GM12878 (cell line): ENCODE results near the gene TMEM120B. TPM values are rescaled to one million over a fixed set of nuclear protein-coding genes. Genes with fewer than 3 reads are reported as not detected.

ENCODE experiments used
- ATAC-seq: fragments of 200-7000 bp; cut with Tn5 transposase; 3 replicates; pipeline ENCODE4 v1.9.1; 2020; ENCODE audit warnings: mild to moderate bottlenecking, moderate library complexity
- BruUV-seq: library from RNA; stranded (reverse); fragments of 400-500 nt; replicated peaks from 2 replicates; lab custom pipeline; 2021; lab: Mats Ljungman, UMichigan
- CTCF ChIA-PET: fragments of 300-600 bp; sonication (Branson Sonifier 250); formaldehyde crosslinking; extraction: SDS; loops from one replicate; lab custom pipeline; 2021; ENCODE audit warnings: inconsistent platforms; lab: Yijun Ruan, JAX
- POLR2A ChIA-PET: fragments of 350-600 bp; formaldehyde crosslinking; extraction: SDS; loops from one replicate; lab custom pipeline; 2021; ENCODE audit warnings: inconsistent platforms; lab: Charles Lee
- RAD21 ChIA-PET: fragments of 300-600 bp; sonication (Branson Sonifier 250); formaldehyde crosslinking; loops from one replicate; lab custom pipeline; 2023; ENCODE audit warnings: antibody characterized with exemption; ENCODE audit not compliant: unreplicated experiment; lab: Charles Lee
- SMC1A ChIA-PET: fragments of 300-600 bp; sonication (Branson Sonifier 250); formaldehyde crosslinking; loops from one replicate; lab custom pipeline; 2023; ENCODE audit not compliant: unreplicated experiment, uncharacterized antibody; lab: Charles Lee
- DNase-seq: peaks from one replicate; pipeline ENCODE4 v3.0.0-alpha.2; 2011; ENCODE audit warnings: low read depth, low spot score
- FAIRE-seq: peaks from 3 replicates; lab custom pipeline; 2011; peaks lifted over from hg19 to GRCh38; lab: Jason Lieb, UNC
- H2AFZ ChIP-seq: 2 replicates; pipeline ENCODE4 v1.6.0; 2011; ENCODE audit warnings: low read depth, low read length, control low read depth; ENCODE audit not compliant: control insufficient read depth
- H3K27ac ChIP-seq: 2 replicates; pipeline ENCODE4 v1.5.1; 2011; ENCODE audit warnings: control low read depth; ENCODE audit not compliant: control insufficient read depth, insufficient read depth
- H3K27me3 ChIP-seq, 2 experiments: replicated peaks in 1 of 2; 2 replicates each; pipeline versions ENCODE4 v1.6.0 to v1.6.1; 2011; ENCODE audit warnings: low read length in 1 of 2; ENCODE audit not compliant: control insufficient read depth in 2 of 2, insufficient read depth in 2 of 2
- H3K36me3 ChIP-seq, 2 experiments: 2 replicates each; pipeline ENCODE4 v1.5.1; 2011; ENCODE audit warnings: low read length in 1 of 2; ENCODE audit not compliant: control insufficient read depth in 2 of 2, insufficient read depth in 2 of 2
- H3K4me1 ChIP-seq: 2 replicates; pipeline ENCODE4 v1.6.1; 2011; ENCODE audit warnings: mild to moderate bottlenecking, low read length, moderate library complexity, mixed read lengths; ENCODE audit not compliant: control insufficient read depth, insufficient read depth
- H3K4me2 ChIP-seq: 2 replicates; pipeline ENCODE4 v1.6.0; 2011; ENCODE audit warnings: control low read depth; ENCODE audit not compliant: control insufficient read depth, insufficient read depth
- H3K4me3 ChIP-seq: fragments of 200-600 bp; sonication (generic); 2 replicates; pipeline ENCODE4 v1.5.1; 2016
- H3K79me2 ChIP-seq: 2 replicates; pipeline ENCODE4 v1.6.0; 2011; ENCODE audit warnings: low read length; ENCODE audit not compliant: control insufficient read depth, insufficient read depth
- H3K9ac ChIP-seq: 2 replicates; pipeline ENCODE4 v1.8.0; 2011; ENCODE audit warnings: low read length, control low read depth, mixed read lengths; ENCODE audit not compliant: control insufficient read depth, insufficient read depth
- H3K9me3 ChIP-seq: replicated peaks from 3 replicates; pipeline ENCODE4 v1.5.1; 2011; ENCODE audit warnings: mild to moderate bottlenecking, low read length; ENCODE audit not compliant: control insufficient read depth, insufficient read depth
- H4K20me1 ChIP-seq: 2 replicates; pipeline ENCODE4 v1.6.0; 2011; ENCODE audit not compliant: control insufficient read depth, insufficient read depth
- ATF7 ChIP-seq: fragments of 450-650 bp; IDR thresholded peaks from 2 replicates; pipeline ENCODE4 v1.6.1; 2016; ENCODE audit warnings: low read depth, mild to moderate bottlenecking
- CHD1 ChIP-seq: IDR thresholded peaks from 2 replicates; pipeline ENCODE4 v1.6.1; 2012; ENCODE audit warnings: low read depth, low read length, improper control_type of control experiment
- WGBS: methylation state at CpG from one replicate; pipeline ENCODE4 v1.1.6; 2016; ENCODE audit warnings: low lambda C conversion rate; ENCODE audit not compliant: insufficient replicate concordance, insufficient coverage; ENCODE audit errors: missing lambda C conversion rate; 5-methylcytosine and 5-hydroxymethylcytosine counted together
- in situ Hi-C: fragments of 300-500 bp; cut with MboI; formaldehyde crosslinking; loops from 9 replicates; pipeline ENCODE4 v1.14.3; 2018; ENCODE audit warnings: mixed read lengths
- intact Hi-C: fragments of 100-400 bp; cut with micrococcal nuclease; formaldehyde crosslinking; loops from one replicate; pipeline ENCODE4 v1.14.2; 2022; ENCODE audit not compliant: unreplicated experiment
- polyA plus RNA-seq, 11 experiments: library from polyadenylated mRNA; depleted of rRNA in 4 of 11; unstranded in 6 of 11; stranded (reverse) in 5 of 11; fragments of >200 nt; fragmentation: Nextera tagmentation in 4 of 11; fragmentation: Illumina TruSeq in 1 of 11; extraction: Ambion mirVana in 4 of 11; extraction: Trizol in 1 of 11; gene quantifications; 1 replicate in 1 of 11; 2 replicates in 10 of 11; pipeline versions ENCODE4 v1.2.1 to v1.2.3, GENCODE V29; 2011 to 2016; ENCODE audit warnings: inconsistent platforms in 2 of 11, missing spikeins in 2 of 11, low read depth in 1 of 11
- total RNA-seq, 4 experiments: library from RNA; depleted of rRNA in 3 of 4; stranded (reverse); fragments of >200 nt in 3 of 4; fragmentation: Illumina TruSeq in 1 of 4; extraction: Trizol in 1 of 4; gene quantifications; 2 replicates each; pipeline versions ENCODE4 v1.2.1 to v1.2.3, GENCODE V29; 2013 to 2021
- TF ChIP-seq, protein P1 (sequence below): fragments of 450-650 bp; conservative IDR thresholded peaks from 2 replicates; pipeline ENCODE4 v1.6.1; 2017; ENCODE audit warnings: mild to moderate bottlenecking, moderate library complexity
- TF ChIP-seq, protein P2 (sequence below): IDR thresholded peaks from 2 replicates; pipeline ENCODE4 v1.6.1; 2011; ENCODE audit warnings: mild to moderate bottlenecking, low read depth, low read length, moderate library complexity; ENCODE audit not compliant: insufficient replicate concordance

TMEM120B gene
- total and polyA plus RNA-seq, 10 of the 15 experiments (the other 5 are each of a cell fraction or from before 2014, with no cell fraction given): 4.0 to 26.2 (median 9.2) TPM

DNA sequence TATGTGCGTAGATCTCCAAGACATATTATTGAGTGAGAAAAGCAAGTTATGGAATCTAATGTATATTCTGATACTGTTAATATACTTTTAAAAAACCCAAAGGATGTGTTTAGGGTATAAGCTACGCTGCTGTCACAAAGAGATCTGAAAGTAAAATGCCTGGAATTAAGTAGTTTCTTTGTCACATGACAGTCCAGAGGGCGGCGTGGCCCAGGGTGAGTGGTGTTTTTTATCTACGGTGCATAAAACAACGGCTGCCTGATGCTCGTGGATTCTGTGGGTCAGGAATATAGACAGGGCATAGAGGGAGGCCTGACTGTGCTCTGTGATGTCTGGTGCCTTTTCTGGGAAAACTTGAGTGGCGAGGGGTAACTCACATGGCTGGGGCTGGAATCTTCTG, 21.3 kb downstream of the TMEM120B start:
- FAIRE-seq (no peak), ATAC-seq (no peak), DNase-seq (no peak)
- H3K4me2 ChIP-seq: no peak overlapping the region
- 95% methylated on average over 8 of the region's 8 CpGs for WGBS
- intact Hi-C loops (no loop called here), in situ Hi-C loops (no loop called here)
- no peak overlapping the region for H3K27ac ChIP-seq
- no peaks in the 10 kb centered on the region for H4K20me1 ChIP-seq
- ChIA-PET CTCF (interaction anchor here (0.7 kb wide), 1 partner anchor 715 kb away, joined by 3 read pairs; no protein-coding TSS in a partner anchor), POLR2A (no interaction called here), SMC1A (no interaction called here), RAD21 (no interaction called here)
- H3K36me3 ChIP-seq: no peaks in the 10 kb centered on the region
- TF ChIP-seq, protein P1, sequence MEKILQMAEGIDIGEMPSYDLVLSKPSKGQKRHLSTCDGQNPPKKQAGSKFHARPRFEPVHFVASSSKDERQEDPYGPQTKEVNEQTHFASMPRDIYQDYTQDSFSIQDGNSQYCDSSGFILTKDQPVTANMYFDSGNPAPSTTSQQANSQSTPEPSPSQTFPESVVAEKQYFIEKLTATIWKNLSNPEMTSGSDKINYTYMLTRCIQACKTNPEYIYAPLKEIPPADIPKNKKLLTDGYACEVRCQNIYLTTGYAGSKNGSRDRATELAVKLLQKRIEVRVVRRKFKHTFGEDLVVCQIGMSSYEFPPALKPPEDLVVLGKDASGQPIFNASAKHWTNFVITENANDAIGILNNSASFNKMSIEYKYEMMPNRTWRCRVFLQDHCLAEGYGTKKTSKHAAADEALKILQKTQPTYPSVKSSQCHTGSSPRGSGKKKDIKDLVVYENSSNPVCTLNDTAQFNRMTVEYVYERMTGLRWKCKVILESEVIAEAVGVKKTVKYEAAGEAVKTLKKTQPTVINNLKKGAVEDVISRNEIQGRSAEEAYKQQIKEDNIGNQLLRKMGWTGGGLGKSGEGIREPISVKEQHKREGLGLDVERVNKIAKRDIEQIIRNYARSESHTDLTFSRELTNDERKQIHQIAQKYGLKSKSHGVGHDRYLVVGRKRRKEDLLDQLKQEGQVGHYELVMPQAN: no peak
- TF ChIP-seq ATF7 (no peak), CHD1 (no peak)
- TF ChIP-seq, protein P2, sequence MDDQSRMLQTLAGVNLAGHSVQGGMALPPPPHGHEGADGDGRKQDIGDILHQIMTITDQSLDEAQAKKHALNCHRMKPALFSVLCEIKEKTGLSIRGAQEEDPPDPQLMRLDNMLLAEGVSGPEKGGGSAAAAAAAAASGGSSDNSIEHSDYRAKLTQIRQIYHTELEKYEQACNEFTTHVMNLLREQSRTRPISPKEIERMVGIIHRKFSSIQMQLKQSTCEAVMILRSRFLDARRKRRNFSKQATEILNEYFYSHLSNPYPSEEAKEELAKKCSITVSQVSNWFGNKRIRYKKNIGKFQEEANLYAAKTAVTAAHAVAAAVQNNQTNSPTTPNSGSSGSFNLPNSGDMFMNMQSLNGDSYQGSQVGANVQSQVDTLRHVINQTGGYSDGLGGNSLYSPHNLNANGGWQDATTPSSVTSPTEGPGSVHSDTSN: no peak
- H3K4me1 ChIP-seq: no peaks in the 10 kb centered on the region
- no peaks in the 10 kb centered on the region for H3K79me2 ChIP-seq
- no peaks in the 10 kb centered on the region for H3K9me3 ChIP-seq
- no peak overlapping the region for H3K9ac ChIP-seq
- no TSS peak for BruUV-seq
- no peaks in the 10 kb centered on the region for H3K27me3 ChIP-seq
- H2AFZ ChIP-seq: no peak overlapping the region
- no peak overlapping the region for H3K4me3 ChIP-seq
